Natural killer cell (primary cell): ENCODE data around the gene PRUNE1. TPM values are rescaled to one million over a fixed set of nuclear protein-coding genes. Genes with fewer than 3 reads are reported as not detected.

ENCODE experiments used
- ATAC-seq, 3 donors: fragments of 150-1000 bp in 2 of 3; fragments of 200-7000 bp in 1 of 3; cut with Tn5 transposase; 1 replicate in 1 of 3; 2 replicates in 2 of 3; pipeline ENCODE4 v1.10.0; 2021; ENCODE audit warnings: mild to moderate bottlenecking in 2 of 3, moderate library complexity in 2 of 3
- DNase-seq, 2 donors: peaks; one replicate each; pipeline versions ENCODE4 v3.0.0 to v3.0.0-alpha.2; 2013 to 2021; ENCODE audit warnings: mixed read lengths in 1 of 2
- H3K27ac ChIP-seq: one replicate; pipeline ENCODE4 v1.5.1; 2013; ENCODE audit warnings: mild to moderate bottlenecking, low read length
- H3K27me3 ChIP-seq: one replicate; pipeline ENCODE4 v1.6.1; 2013; ENCODE audit warnings: low read length; ENCODE audit not compliant: control insufficient read depth, insufficient read depth
- H3K36me3 ChIP-seq: one replicate; pipeline ENCODE4 v1.6.1; 2013; ENCODE audit warnings: low read length; ENCODE audit not compliant: control insufficient read depth, insufficient read depth
- H3K4me1 ChIP-seq: one replicate; pipeline ENCODE4 v1.6.1; 2013; ENCODE audit warnings: low read length; ENCODE audit not compliant: control insufficient read depth, insufficient read depth
- H3K4me3 ChIP-seq: one replicate; pipeline ENCODE4 v1.5.1; 2013; ENCODE audit warnings: low read length
- H3K9me3 ChIP-seq: one replicate; pipeline ENCODE4 v1.6.1; 2013; ENCODE audit warnings: low read length; ENCODE audit not compliant: control insufficient read depth, insufficient read depth
- H3K27ac Mint-ChIP-seq, 2 donors: one replicate each; pipeline ENCODE4 v1.8.0; 2022; ENCODE audit warnings: mild to moderate bottlenecking in 2 of 2, mixed read lengths in 2 of 2, moderate library complexity in 1 of 2
- H3K27me3 Mint-ChIP-seq, 2 donors: one replicate each; pipeline ENCODE4 v1.8.0; 2022; ENCODE audit warnings: low read depth in 2 of 2, mixed read lengths in 2 of 2
- H3K36me3 Mint-ChIP-seq: one replicate; pipeline ENCODE4 v1.8.0; 2022; ENCODE audit warnings: mixed read lengths
- H3K4me1 Mint-ChIP-seq, 2 donors: one replicate each; pipeline ENCODE4 v1.8.0; 2022; ENCODE audit warnings: mixed read lengths in 2 of 2
- H3K4me3 Mint-ChIP-seq: one replicate; pipeline ENCODE4 v1.8.0; 2022; ENCODE audit warnings: mild to moderate bottlenecking, moderate library complexity, mixed read lengths
- H3K9me3 Mint-ChIP-seq, 2 donors: one replicate each; pipeline ENCODE4 v1.8.0; 2022; ENCODE audit warnings: mixed read lengths in 2 of 2
- WGBS: methylation state at CpG from one replicate; pipeline ENCODE4 v1.1.7; 2013; ENCODE audit warnings: missing lambda C conversion rate; ENCODE audit not compliant: insufficient coverage; 5-methylcytosine and 5-hydroxymethylcytosine counted together
- intact Hi-C: fragments of 100-400 bp; cut with micrococcal nuclease; formaldehyde crosslinking; loops from one replicate; pipeline ENCODE4 v1.14.2; 2022
- total RNA-seq, 4 donors: library from RNA; stranded (reverse); fragments of 120-200 nt in 1 of 4; gene quantifications; one replicate each; pipeline versions ENCODE4 v1.2.3 to v1.2.4, GENCODE V29; 2013 to 2022
- TF ChIP-seq, protein P1 (sequence below): fragments of 200-600 bp; IDR thresholded peaks from one replicate; pipeline ENCODE4 v1.8.0; 2022; ENCODE audit warnings: antibody characterized with exemption

PRUNE1 gene
- total RNA-seq, 3 donors from 2014 or later (not counting 1 experiment from before 2014, with no cell fraction given) = 11.4 to 14.1 (median 13.5) TPM

DNA sequence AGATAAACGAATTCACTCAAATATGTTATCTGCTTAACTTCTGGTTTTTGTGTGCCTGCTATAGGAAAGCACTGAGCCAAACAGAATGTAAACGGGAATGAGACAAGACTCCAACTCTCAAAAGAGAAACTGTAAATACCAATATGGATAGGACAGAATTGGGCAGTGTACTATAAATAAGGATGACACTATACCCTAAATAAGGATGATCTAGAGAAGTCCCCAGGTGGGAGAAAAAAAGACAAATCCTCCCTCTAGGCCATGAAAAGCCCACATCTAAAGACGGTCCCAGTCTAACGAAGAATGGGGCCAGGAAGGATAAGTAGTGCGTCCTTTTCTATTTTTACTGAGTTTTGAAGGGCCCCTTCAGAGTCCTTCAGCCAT lies 60.8 kb downstream of the PRUNE1 start:
- Histone ChIP-seq H3K4me3 (no peak overlapping the region), H3K27me3 (no peaks in the 10 kb centered on the region), H3K27ac (no peak overlapping the region), H3K4me1 (peaks cover 16% of the 10 kb centered on the region), H3K9me3 (no peaks in the 10 kb centered on the region), H3K36me3 (no peaks in the 10 kb centered on the region)
- Mint-ChIP-seq H3K27ac (peak overlapping the region; percentile 68 to 99), H3K27me3 (no peaks in the 10 kb centered on the region), H3K4me3 (peak overlapping the region; percentile 98), H3K4me1 (peaks cover 11 to 24% of the 10 kb centered on the region in 2 donors), H3K9me3 (no peaks in the 10 kb centered on the region), H3K36me3 (no peaks in the 10 kb centered on the region)
- ATAC-seq (no peak), DNase-seq (no peak)
- intact Hi-C loops = no loop called here
- TF ChIP-seq, protein P1, sequence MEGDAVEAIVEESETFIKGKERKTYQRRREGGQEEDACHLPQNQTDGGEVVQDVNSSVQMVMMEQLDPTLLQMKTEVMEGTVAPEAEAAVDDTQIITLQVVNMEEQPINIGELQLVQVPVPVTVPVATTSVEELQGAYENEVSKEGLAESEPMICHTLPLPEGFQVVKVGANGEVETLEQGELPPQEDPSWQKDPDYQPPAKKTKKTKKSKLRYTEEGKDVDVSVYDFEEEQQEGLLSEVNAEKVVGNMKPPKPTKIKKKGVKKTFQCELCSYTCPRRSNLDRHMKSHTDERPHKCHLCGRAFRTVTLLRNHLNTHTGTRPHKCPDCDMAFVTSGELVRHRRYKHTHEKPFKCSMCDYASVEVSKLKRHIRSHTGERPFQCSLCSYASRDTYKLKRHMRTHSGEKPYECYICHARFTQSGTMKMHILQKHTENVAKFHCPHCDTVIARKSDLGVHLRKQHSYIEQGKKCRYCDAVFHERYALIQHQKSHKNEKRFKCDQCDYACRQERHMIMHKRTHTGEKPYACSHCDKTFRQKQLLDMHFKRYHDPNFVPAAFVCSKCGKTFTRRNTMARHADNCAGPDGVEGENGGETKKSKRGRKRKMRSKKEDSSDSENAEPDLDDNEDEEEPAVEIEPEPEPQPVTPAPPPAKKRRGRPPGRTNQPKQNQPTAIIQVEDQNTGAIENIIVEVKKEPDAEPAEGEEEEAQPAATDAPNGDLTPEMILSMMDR = no peak
- WGBS = 85% methylated on average over 4 of the region's 5 CpGs

DNA sequence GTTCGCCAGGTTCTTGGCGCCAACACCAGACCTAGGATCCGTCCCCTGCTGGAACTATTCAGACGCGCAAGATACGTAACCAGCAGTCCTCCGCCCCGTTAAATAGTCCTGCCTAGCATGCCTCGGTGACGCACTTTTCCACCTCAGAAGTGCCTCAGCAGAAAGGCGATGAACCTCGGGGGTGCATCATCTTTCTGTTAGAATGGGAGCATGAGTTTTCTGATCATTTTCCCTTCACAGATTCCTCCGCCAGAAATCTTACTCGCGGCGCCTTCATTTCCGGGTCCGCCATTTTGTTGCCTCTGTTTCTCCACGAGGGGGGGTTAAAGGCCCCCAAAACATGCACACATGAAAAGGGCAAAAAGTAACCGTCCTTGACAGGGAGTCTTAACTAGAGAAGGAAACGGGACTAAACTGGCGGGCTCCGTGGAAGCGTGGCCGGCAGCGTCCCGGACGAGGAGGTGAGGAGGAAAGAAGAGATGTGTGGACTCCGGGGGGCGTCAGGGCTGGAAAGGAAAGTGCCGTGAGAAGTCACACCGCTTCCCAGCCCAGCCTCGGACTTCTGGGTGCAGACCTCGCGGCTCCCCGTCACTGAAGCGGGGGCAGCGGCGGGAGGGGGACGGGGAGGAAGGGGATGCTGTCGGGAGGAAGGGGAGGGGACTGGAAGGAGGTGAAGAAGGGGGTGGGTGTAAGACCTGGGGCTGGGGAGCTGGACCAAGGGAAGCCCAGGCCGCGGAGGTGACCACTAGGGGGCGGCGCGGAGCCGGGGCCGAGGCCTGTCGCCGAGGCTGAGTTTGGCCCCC lies 62.4 kb downstream of the PRUNE1 start, which contains the start of gene GABPB2:
Gene GABPB2, plus strand, starts transcription at position 288 of the 803 bp plus-strand sequence. CDS start 17,429 bp downstream, outside the sequence.
- intact Hi-C loops = loop anchor here (1.0 kb wide), 2 partner anchors 11 to 46 kb away; partner anchors contain the start of gene CDC42SE1
- ATAC-seq (peak; percentile 84 to 97 (median 87)), DNase-seq (peak; percentile 86 to 95)
- Mint-ChIP-seq H3K27me3 (no peaks in the 10 kb centered on the region), H3K36me3 (no peaks in the 10 kb centered on the region), H3K4me3 (peak within 1 kb of the TSS; percentile 98), H3K9me3 (no peaks in the 10 kb centered on the region), H3K27ac (peak within 1 kb of the TSS; percentile 99 to 100), H3K4me1 (peaks cover 11 to 18% of the 10 kb centered on the region in 2 donors)
- peaks cover 16% of the 10 kb centered on the region for H3K4me1 ChIP-seq
- TF ChIP-seq, protein P1 = peak; percentile 88
- no peaks in the 10 kb centered on the region for H3K9me3 ChIP-seq
- under 1% methylated on average over 50 of the region's 50 CpGs for WGBS
- H3K27ac ChIP-seq = peak within 1 kb of the TSS; percentile 96
- H3K36me3 ChIP-seq = no peaks in the 10 kb centered on the region
- peak within 1 kb of the TSS; percentile 81 for H3K4me3 ChIP-seq
- H3K27me3 ChIP-seq = no peaks in the 10 kb centered on the region

DNA sequence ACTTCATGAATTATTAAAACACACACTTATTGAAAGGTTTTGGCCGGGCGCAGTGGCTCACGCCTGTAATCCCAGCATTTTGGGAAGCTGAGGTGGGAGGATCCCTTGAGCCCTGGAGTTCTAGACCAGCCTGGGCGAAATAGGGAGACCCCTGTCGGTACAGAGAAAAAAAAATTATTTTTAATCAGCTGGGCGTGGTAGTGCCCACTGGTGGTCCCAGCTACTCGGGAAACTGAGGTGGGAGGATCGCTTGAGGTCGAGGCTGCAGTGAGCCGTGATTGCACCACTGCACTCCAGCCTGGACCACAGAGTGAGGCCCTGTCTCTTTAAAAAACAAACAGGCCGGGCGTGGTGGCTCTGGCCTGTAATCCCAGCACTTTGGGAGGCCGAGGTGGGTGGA lies 64.0 kb downstream of the PRUNE1 start:
- peak overlapping the region; percentile 99 to 100 for H3K27ac Mint-ChIP-seq
- Histone ChIP-seq H3K9me3 (no peaks in the 10 kb centered on the region), H3K27me3 (no peaks in the 10 kb centered on the region), H3K4me3 (no peak overlapping the region), H3K4me1 (peaks cover 16% of the 10 kb centered on the region), H3K36me3 (no peaks in the 10 kb centered on the region), H3K27ac (no peak overlapping the region)
- no peak for ATAC-seq
- TF ChIP-seq, protein P1 = no peak
- H3K4me3 Mint-ChIP-seq = peak overlapping the region; percentile 98
- no peaks in the 10 kb centered on the region for H3K9me3 Mint-ChIP-seq
- intact Hi-C loops = no loop called here
- H3K36me3 Mint-ChIP-seq = no peaks in the 10 kb centered on the region
- 93% methylated on average over 13 of the region's 13 CpGs for WGBS
- H3K27me3 Mint-ChIP-seq = no peaks in the 10 kb centered on the region
- DNase-seq = no peak
- H3K4me1 Mint-ChIP-seq = peaks cover 11 to 18% of the 10 kb centered on the region in 2 donors

Other genes starting within 250 kb of the PRUNE1 start
- 100 to 1,000 TPM; 169 to 245 (median 229) TPM for gene CTSS, start 242.7 kb upstream of the PRUNE1 start, total RNA-seq
- 10 to 100 TPM in 1 of 3 donors, 1 to 10 TPM in 2; 9.1 to 11.0 (median 9.1) TPM for gene CTSK, start 200.2 kb upstream of the PRUNE1 start, total RNA-seq
- gene ARNT, start 131.8 kb upstream of the PRUNE1 start, total RNA-seq = 10 to 100 TPM; 34.0 to 41.4 (median 38.2) TPM
- gene CTXND2, start 121.3 kb upstream of the PRUNE1 start, total RNA-seq = not detected
- 10 to 100 TPM; 64.6 to 74.3 (median 70.5) TPM for gene SETDB1, start 82.1 kb upstream of the PRUNE1 start, total RNA-seq
- 100 to 1,000 TPM; 122 to 129 (median 127) TPM for gene CERS2, start 33.6 kb upstream of the PRUNE1 start, total RNA-seq
- gene ANXA9, start 26.2 kb upstream of the PRUNE1 start, total RNA-seq = under 1 TPM in 1 of 3 donors, not detected in 2; 0.25 TPM
- gene MINDY1, start 1.5 kb upstream of the PRUNE1 start, total RNA-seq = 10 to 100 TPM; 14.0 to 15.6 (median 15.2) TPM
- gene BNIPL, start 28.1 kb downstream of the PRUNE1 start, total RNA-seq = under 1 TPM; 0.28 to 0.39 (median 0.33) TPM
- 1 to 10 TPM; 1.6 to 3.3 (median 1.9) TPM for gene C1orf56, start 39.3 kb downstream of the PRUNE1 start, total RNA-seq
- 100 to 1,000 TPM; 555 to 792 (median 752) TPM for gene CDC42SE1, start 51.2 kb downstream of the PRUNE1 start, total RNA-seq
- gene MLLT11, start 51.9 kb downstream of the PRUNE1 start, total RNA-seq = 10 to 100 TPM; 11.2 to 18.6 (median 17.6) TPM
- 10 to 100 TPM; 27.4 to 34.0 (median 30.6) TPM for gene GABPB2, start 62.3 kb downstream of the PRUNE1 start, total RNA-seq
- gene SEMA6C, start 138.2 kb downstream of the PRUNE1 start, total RNA-seq = 1 to 10 TPM; 2.5 to 5.8 (median 3.0) TPM
- gene TNFAIP8L2, start 148.2 kb downstream of the PRUNE1 start, total RNA-seq = 10 to 100 TPM in 1 of 3 donors, 1 to 10 TPM in 2; 4.8 to 14.5 (median 5.7) TPM
- 1 to 10 TPM; 1.0 to 1.7 (median 1.2) TPM for gene LYSMD1, start 157.5 kb downstream of the PRUNE1 start, total RNA-seq
- gene SCNM1, start 157.7 kb downstream of the PRUNE1 start, total RNA-seq = 10 to 100 TPM; 52.3 to 54.2 (median 52.9) TPM
- gene TMOD4, start 167.5 kb downstream of the PRUNE1 start, total RNA-seq = 1 to 10 TPM in 2 of 3 donors, not detected in 1; 2.6 to 3.8 TPM
- 10 to 100 TPM; 26.2 to 45.1 (median 44.8) TPM for gene VPS72, start 181.7 kb downstream of the PRUNE1 start, total RNA-seq
- 10 to 100 TPM; 42.0 to 65.2 (median 44.6) TPM for gene PIP5K1A, start 190.1 kb downstream of the PRUNE1 start, total RNA-seq
- gene PSMD4, start 246.3 kb downstream of the PRUNE1 start, total RNA-seq = 100 to 1,000 TPM in 1 of 3 donors, 10 to 100 TPM in 2; 94.2 to 101 (median 99.3) TPM